Measurements from ENCODE around the gene PSMD6.

PSMD6 gene

GRCh38 chr3:64008487-64009351, 14.6 kb downstream of the PSMD6 start:
- no peak for DNase-seq

- DNase-seq: no peak
These were observed 15.3 kb downstream of the PSMD6 start for GRCh38 chr3:64008017-64008416.

- DNase-seq: no peak
These were observed 19.7 kb downstream of the PSMD6 start for GRCh38 chr3:64003589-64003988.

GRCh38 chr3:64002233-64002632, 21.1 kb downstream of the PSMD6 start:
- no peak for DNase-seq

- no peak for DNase-seq
These were observed 22.7 kb downstream of the PSMD6 start for GRCh38 chr3:64000453-64001055.

- DNase-seq: no peak
These were observed 24.2 kb downstream of the PSMD6 start for GRCh38 chr3:63998852-63999754.

- no peak for DNase-seq
These were observed 28.2 kb downstream of the PSMD6 start for GRCh38 chr3:63995086-63995485.

GRCh38 chr3:63993653-63994079, 29.6 kb downstream of the PSMD6 start:
- DNase-seq: peak; percentile 32 to 40

GRCh38 chr3:63992516-63993209, 30.6 kb downstream of the PSMD6 start:
- DNase-seq: no peak

- no peak for DNase-seq
These were observed 31.6 kb downstream of the PSMD6 start for GRCh38 chr3:63991666-63992065.

GRCh38 chr3:63990733-63991132, 32.6 kb downstream of the PSMD6 start:
- DNase-seq: no peak

- no peak for DNase-seq
These were observed 33.1 kb downstream of the PSMD6 start for GRCh38 chr3:63990204-63990603.

GRCh38 chr3:63988943-63989342, 34.4 kb downstream of the PSMD6 start:
- no peak for DNase-seq

- no peak for DNase-seq
These were observed 36.5 kb downstream of the PSMD6 start for GRCh38 chr3:63986831-63987230.

- DNase-seq: no peak
These were observed 37.1 kb downstream of the PSMD6 start for GRCh38 chr3:63986146-63986545.

- no peak for DNase-seq
These were observed 38.9 kb downstream of the PSMD6 start for GRCh38 chr3:63984391-63984790.

GRCh38 chr3:63981980-63982379, 41.3 kb downstream of the PSMD6 start:
- no peak for DNase-seq

- no peak for DNase-seq
These were observed 42.3 kb downstream of the PSMD6 start for GRCh38 chr3:63980830-63981498.

- DNase-seq: no peak
These were observed 43.3 kb downstream of the PSMD6 start for GRCh38 chr3:63980019-63980418.

- no peak for DNase-seq
These were observed 44.0 kb downstream of the PSMD6 start for GRCh38 chr3:63979093-63979885.

- no peak for DNase-seq
These were observed 45.4 kb downstream of the PSMD6 start for GRCh38 chr3:63977893-63978292.

All from activated CD4-positive, alpha-beta T cell treated with anti-CD3 and anti-CD28 coated beads, Interleukin-2, amount 50 U/mL, for 4 hours (primary cell).